HL-60 (cell line): ENCODE results near the gene PCK1.

Experiments
- DNase-seq, 2 experiments: peaks; one replicate each; pipeline ENCODE4 v3.0.0-alpha.2; 2010 to 2020; ENCODE audit warnings: low read depth in 1 of 2, low spot score in 1 of 2
- H3K27ac ChIP-seq: fragments of 250-450 bp; sonication (Bioruptor Pico); replicated peaks from 2 replicates; pipeline ENCODE4 v1.5.1; 2020; ENCODE audit warnings: mild to moderate bottlenecking, moderate library complexity
- H3K27me3 ChIP-seq: fragments of 250-450 bp; sonication (Bioruptor Pico); 2 replicates; pipeline ENCODE4 v1.5.1; 2021; ENCODE audit warnings: mild to moderate bottlenecking, moderate library complexity; ENCODE audit not compliant: insufficient read depth, poor library complexity, severe bottlenecking
- H3K4me3 ChIP-seq: replicated peaks from 2 replicates; pipeline ENCODE4 v1.5.1; 2011; ENCODE audit warnings: mild to moderate bottlenecking, control low read depth, low read length; ENCODE audit not compliant: insufficient read depth
- CTCF ChIP-seq: IDR thresholded peaks from one replicate; pipeline ENCODE4 v1.5.1; 2011; ENCODE audit warnings: low read length, control low read depth, inconsistent platforms; ENCODE audit not compliant: insufficient read depth
- GABPA ChIP-seq: IDR thresholded peaks from 2 replicates; pipeline ENCODE4 v1.6.1; 2012; ENCODE audit warnings: low read depth
- POLR2AphosphoS5 ChIP-seq: IDR thresholded peaks from 2 replicates; pipeline ENCODE4 v1.6.1; 2012; ENCODE audit warnings: low read depth
- REST ChIP-seq: IDR thresholded peaks from 2 replicates; pipeline ENCODE4 v1.6.1; 2012; ENCODE audit warnings: low read depth; ENCODE audit not compliant: insufficient replicate concordance
- SPI1 ChIP-seq: IDR thresholded peaks from 2 replicates; pipeline ENCODE4 v1.6.1; 2012; ENCODE audit warnings: low read depth, mild to moderate bottlenecking, borderline replicate concordance

Gene PCK1

DNA sequence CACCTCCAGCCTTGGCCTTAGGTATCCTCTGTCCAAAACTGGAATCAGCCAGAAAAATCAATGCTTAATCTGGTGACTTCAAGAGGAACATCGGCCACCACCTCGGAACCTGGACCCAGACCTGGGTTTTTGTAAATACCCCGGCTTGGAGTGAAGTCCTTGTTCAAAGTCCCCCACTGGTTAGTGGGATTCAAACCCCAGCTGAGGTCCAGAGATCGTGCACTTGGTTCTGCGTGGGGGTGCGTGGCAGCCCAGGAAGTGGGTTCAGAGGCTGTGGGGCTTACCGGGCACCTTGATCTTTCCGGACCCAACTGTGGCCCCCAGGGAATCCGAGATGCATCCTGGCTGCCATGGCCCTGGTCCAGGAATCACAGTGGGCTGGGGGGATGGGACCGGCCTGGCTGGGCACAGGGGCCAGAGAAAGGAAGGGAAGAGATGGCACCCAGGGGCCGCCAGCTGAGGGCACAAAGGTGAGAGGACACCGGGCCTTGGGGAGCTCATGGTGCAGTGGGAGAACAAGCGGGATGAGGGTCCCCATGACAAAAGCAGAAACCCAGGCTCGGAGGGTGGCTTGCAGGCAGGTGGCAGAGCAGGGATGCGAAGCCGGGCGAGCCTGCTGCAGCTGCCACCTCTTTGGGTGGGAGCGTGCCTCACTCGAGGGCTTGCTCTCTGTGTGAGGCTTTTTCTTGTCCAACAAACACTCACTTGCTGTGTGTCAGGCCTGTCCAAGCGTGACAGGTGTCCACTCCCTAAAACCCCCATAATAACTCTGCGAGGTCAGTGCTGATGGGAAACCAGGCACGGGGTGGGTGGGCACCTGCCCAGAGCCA is 31.6 kb downstream of the PCK1 start:
- TF ChIP-seq GABPA (no peak), SPI1 (no peak), POLR2AphosphoS5 (no peak), REST (no peak), CTCF (no peak)
- H3K4me3 ChIP-seq: no peak overlapping the region
- DNase-seq: no peak
- peaks cover 5% of the 10 kb centered on the region for H3K27me3 ChIP-seq
- H3K27ac ChIP-seq: no peak overlapping the region

- no peak for TF ChIP-seq CTCF
- TF ChIP-seq GABPA: no peak
- no peak for TF ChIP-seq POLR2AphosphoS5
- TF ChIP-seq SPI1: no peak
- no peak for TF ChIP-seq REST
- H3K27me3 ChIP-seq: peaks cover 5% of the 10 kb centered on the region
- DNase-seq: peak in 1 of 2 experiments; percentile 2
- H3K27ac ChIP-seq: no peak overlapping the region
- no peak overlapping the region for H3K4me3 ChIP-seq
Measured at GRCh38 chr20:57593134-57593886, 32.4 kb downstream of the PCK1 start.

- TF ChIP-seq CTCF (peak; percentile 15), POLR2AphosphoS5 (no peak)
- peak; percentile 13 to 23 for DNase-seq
Measured at GRCh38 chr20:57594092-57594951, 33.4 kb downstream of the PCK1 start.

More at GRCh38 chr20:57594092-57594951, 33.4 kb downstream of the PCK1 start:
- Histone ChIP-seq H3K27me3 (peaks cover 5% of the 10 kb centered on the region), H3K27ac (no peak overlapping the region), H3K4me3 (no peak overlapping the region)
